HepG2 (cell line): ENCODE data around the gene RABEP1. TPM values are rescaled to one million over a fixed set of nuclear protein-coding genes. Genes with fewer than 3 reads are reported as not detected.

Experiments used
- BCL6 ChIP-seq: IDR thresholded peaks from 2 replicates; pipeline ENCODE4 v1.6.1; 2016; ENCODE audit warnings: missing genetic modification reagents, missing compliant biosample characterization
- CREB1 ChIP-seq, 2 experiments: fragments of 450-650 bp in 1 of 2; IDR thresholded peaks; 2 replicates each; pipeline ENCODE4 v1.6.1; 2016 to 2017; ENCODE audit warnings: control low read depth in 1 of 2, mild to moderate bottlenecking in 1 of 2, missing compliant biosample characterization in 1 of 2, missing genetic modification characterization in 1 of 2
- GFI1 ChIP-seq: sonication (generic); formaldehyde crosslinking; IDR thresholded peaks from 2 replicates; pipeline ENCODE4 v1.5.0; 2020; ENCODE audit warnings: missing genetic modification reagents, mild to moderate bottlenecking, borderline replicate concordance
- MTERF4 ChIP-seq: sonication (generic); formaldehyde crosslinking; IDR thresholded peaks from 2 replicates; pipeline ENCODE4 v1.8.0; 2023; ENCODE audit warnings: mild to moderate bottlenecking, missing genetic modification reagents
- PRPF4 ChIP-seq: fragments of 200-400 bp; formaldehyde crosslinking; IDR thresholded peaks from 2 replicates; pipeline ENCODE4 v1.6.1; 2016; ENCODE audit warnings: low read length, low read depth; ENCODE audit not compliant: poor library complexity, severe bottlenecking
- SNAPC4 ChIP-seq: sonication (generic); formaldehyde crosslinking; IDR thresholded peaks from 2 replicates; pipeline ENCODE4 v1.4.0; 2020; ENCODE audit warnings: mild to moderate bottlenecking, missing genetic modification reagents
- SYNCRIP ChIP-seq: fragments of 200-400 bp; formaldehyde crosslinking; IDR thresholded peaks from 2 replicates; pipeline ENCODE4 v1.6.1; 2018; ENCODE audit warnings: mild to moderate bottlenecking, low read depth, low read length; ENCODE audit not compliant: insufficient read depth
- TARDBP ChIP-seq: sonication (generic); formaldehyde crosslinking; IDR thresholded peaks from 2 replicates; pipeline ENCODE4 v1.8.0; 2022; ENCODE audit warnings: mild to moderate bottlenecking, missing genetic modification reagents
- ZNF33B ChIP-seq: sonication (generic); formaldehyde crosslinking; IDR thresholded peaks from 2 replicates; pipeline ENCODE4 v1.5.1; 2020; ENCODE audit warnings: mild to moderate bottlenecking, missing genetic modification reagents
- ZNF414 ChIP-seq: sonication (generic); formaldehyde crosslinking; IDR thresholded peaks from 2 replicates; pipeline ENCODE4 v1.5.0; 2020; ENCODE audit warnings: missing genetic modification reagents
- ZNF503 ChIP-seq: sonication (generic); formaldehyde crosslinking; IDR thresholded peaks from 2 replicates; pipeline ENCODE4 v1.4.0; 2020; ENCODE audit warnings: missing genetic modification reagents
- ZNF724P ChIP-seq: sonication (generic); formaldehyde crosslinking; IDR thresholded peaks from 2 replicates; pipeline ENCODE4 v1.8.0; 2022; ENCODE audit warnings: missing genetic modification reagents, borderline replicate concordance
- polyA plus RNA-seq, 8 experiments: library from polyadenylated mRNA; depleted of rRNA in 3 of 8; stranded (reverse) in 7 of 8; unstranded in 1 of 8; fragments of >200 nt; fragmentation: Illumina TruSeq in 4 of 8; extraction: Trizol in 4 of 8; gene quantifications; 2 replicates each; pipeline versions ENCODE4 v1.2.1 to v1.2.3, GENCODE V29; 2011 to 2016; ENCODE audit warnings: low read depth in 4 of 8, missing spikeins in 1 of 8, mixed read lengths in 1 of 8; ENCODE audit not compliant: insufficient read depth in 1 of 8
- total RNA-seq, 5 experiments: library from RNA; depleted of rRNA; stranded (reverse); fragments of >200 nt; fragmentation: Illumina TruSeq; extraction: Trizol; gene quantifications; 2 replicates each; pipeline ENCODE4 v1.2.3, GENCODE V29; 2016; ENCODE audit warnings: low read depth in 1 of 5
- TF ChIP-seq, protein P1 (sequence below): sonication (generic); formaldehyde crosslinking; IDR thresholded peaks from 2 replicates; pipeline ENCODE4 v1.4.0; 2020; ENCODE audit warnings: missing genetic modification reagents
- TF ChIP-seq, protein P2 (sequence below): sonication (generic); formaldehyde crosslinking; IDR thresholded peaks from 2 replicates; pipeline ENCODE4; 2020; ENCODE audit warnings: missing genetic modification reagents, mild to moderate bottlenecking, borderline replicate concordance

Gene RABEP1
- total and polyA plus RNA-seq, 2 of the 13 experiments (the other 11 are each of a cell fraction or from before 2014, with no cell fraction given), result 13.7 to 41.5 TPM

DNA sequence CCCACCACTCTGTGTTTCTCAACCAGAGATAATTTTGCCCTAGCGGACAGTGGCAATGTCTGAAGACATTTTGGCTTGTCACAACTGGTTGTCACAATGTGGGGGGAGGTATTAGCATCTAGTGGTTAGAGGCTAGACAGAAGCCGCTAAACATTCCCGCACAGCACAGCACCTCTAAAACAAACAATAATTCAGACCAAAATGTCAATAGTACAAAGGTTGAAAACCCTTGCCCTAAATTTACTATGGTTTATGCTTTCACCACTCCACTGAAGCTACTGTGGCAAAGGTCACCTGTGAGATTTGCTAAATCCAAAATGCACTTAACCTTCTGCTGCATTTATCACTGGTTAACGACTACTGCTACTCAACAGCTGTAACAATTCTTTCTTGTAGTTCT lies 123.3 kb downstream of the RABEP1 start (continued):
- TF ChIP-seq, protein P1, sequence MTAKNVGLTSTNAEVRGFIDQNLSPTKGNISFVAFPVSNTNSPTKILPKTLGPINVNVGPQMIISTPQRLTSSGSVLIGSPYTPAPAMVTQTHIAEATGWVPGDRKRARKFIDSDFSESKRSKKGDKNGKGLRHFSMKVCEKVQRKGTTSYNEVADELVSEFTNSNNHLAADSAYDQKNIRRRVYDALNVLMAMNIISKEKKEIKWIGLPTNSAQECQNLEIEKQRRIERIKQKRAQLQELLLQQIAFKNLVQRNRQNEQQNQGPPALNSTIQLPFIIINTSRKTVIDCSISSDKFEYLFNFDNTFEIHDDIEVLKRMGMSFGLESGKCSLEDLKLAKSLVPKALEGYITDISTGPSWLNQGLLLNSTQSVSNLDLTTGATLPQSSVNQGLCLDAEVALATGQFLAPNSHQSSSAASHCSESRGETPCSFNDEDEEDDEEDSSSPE (CRISPR knock-in tag), result no peak
- TF ChIP-seq BCL6 (CRISPR knock-in tag) (peak; percentile 80), PRPF4 (no peak), ZNF503 (CRISPR knock-in tag) (0 out of 2 replicates have a peak, but pooled peaks have one; percentile 63), MTERF4 (CRISPR knock-in tag) (no peak), ZNF414 (CRISPR knock-in tag) (no peak), SNAPC4 (CRISPR knock-in tag) (no peak), ZNF724P (no peak), ZNF33B (CRISPR knock-in tag) (0 out of 2 replicates have a peak, but pooled peaks have one; percentile 35), TARDBP (peak; percentile 82), GFI1 (CRISPR knock-in tag) (peak; percentile 79), CREB1 (IDR thresholded peaks at IDR 0.05) (no peak), CREB1 (CRISPR knock-in tag; IDR thresholded peaks at IDR 0.05) (peak; percentile 21; the same call in 1 of the 2 replicates), SYNCRIP (no peak)
- TF ChIP-seq, protein P2, sequence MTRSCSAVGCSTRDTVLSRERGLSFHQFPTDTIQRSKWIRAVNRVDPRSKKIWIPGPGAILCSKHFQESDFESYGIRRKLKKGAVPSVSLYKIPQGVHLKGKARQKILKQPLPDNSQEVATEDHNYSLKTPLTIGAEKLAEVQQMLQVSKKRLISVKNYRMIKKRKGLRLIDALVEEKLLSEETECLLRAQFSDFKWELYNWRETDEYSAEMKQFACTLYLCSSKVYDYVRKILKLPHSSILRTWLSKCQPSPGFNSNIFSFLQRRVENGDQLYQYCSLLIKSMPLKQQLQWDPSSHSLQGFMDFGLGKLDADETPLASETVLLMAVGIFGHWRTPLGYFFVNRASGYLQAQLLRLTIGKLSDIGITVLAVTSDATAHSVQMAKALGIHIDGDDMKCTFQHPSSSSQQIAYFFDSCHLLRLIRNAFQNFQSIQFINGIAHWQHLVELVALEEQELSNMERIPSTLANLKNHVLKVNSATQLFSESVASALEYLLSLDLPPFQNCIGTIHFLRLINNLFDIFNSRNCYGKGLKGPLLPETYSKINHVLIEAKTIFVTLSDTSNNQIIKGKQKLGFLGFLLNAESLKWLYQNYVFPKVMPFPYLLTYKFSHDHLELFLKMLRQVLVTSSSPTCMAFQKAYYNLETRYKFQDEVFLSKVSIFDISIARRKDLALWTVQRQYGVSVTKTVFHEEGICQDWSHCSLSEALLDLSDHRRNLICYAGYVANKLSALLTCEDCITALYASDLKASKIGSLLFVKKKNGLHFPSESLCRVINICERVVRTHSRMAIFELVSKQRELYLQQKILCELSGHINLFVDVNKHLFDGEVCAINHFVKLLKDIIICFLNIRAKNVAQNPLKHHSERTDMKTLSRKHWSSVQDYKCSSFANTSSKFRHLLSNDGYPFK (CRISPR knock-in tag), result no peak
